ENCODE data around the gene MAPK11.

Gene MAPK11

DNA sequence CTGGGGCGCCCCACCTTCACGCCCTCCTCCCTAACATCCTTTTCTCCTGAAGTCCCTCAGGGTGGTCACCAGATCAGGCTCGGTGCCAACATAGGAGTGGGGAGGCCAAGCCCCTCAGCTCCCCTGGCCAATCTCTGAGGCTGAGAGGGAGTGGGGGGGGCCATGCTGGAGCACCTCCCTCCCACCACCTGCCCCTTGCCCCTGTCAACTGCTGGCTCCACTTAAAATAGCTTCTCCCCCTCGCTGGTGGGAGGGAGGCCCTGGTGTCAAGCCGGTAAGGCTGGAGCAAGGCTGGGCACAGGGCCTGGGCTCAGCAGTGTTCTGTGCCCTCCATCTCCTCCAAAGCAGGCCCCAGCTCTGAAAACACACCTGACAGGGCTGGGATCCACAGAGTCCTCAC lies 32.4 kb upstream of the MAPK11 start:
- no peak for DNase-seq
- no peak for TF ChIP-seq CTCF (IDR thresholded peaks at IDR 0.05; ENCODE audit: low read depth, low read length)
- Histone ChIP-seq H3K9me3 (no peaks in the 10 kb centered on the region), H3K4me1 (peaks cover 43% of the 10 kb centered on the region), H3K36me3 (peaks cover 9% of the 10 kb centered on the region), H3K4me3 (ENCODE audit: low read depth, low read length) (no peak overlapping the region), H3K27me3 (no peaks in the 10 kb centered on the region)

DNA sequence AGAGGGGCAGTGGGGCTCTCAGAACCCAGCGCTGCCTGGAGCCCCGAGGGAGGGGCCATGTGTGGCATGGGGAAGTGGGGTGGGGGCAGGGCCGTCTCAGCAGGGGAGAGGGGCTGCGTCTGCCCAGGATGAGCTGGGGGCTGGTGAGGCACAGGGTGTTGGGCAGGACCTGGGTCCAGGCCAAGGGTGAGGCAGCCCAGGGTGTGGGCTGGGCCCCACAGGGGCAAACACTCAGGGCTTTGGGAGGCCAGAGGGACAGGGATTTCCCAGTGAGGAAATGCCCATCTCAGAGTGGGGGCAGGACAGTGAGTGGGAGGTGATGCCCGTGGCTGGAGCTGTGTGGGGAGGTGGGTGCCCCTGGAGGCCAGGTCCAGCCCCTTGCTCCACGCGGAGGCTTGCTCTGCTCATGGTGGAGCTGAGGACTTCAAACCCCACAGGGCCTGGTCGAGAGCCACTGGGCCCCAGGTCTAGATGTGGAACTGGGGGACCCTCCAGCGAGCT lies 31.9 kb upstream of the MAPK11 start:
- Histone ChIP-seq H3K9me3 (no peaks in the 10 kb centered on the region), H3K27me3 (no peaks in the 10 kb centered on the region), H3K4me3 (ENCODE audit: low read depth, low read length) (no peak overlapping the region), H3K4me1 (peaks cover 48% of the 10 kb centered on the region), H3K36me3 (peaks cover 9% of the 10 kb centered on the region)
- DNase-seq = no peak
- no peak for TF ChIP-seq CTCF (IDR thresholded peaks at IDR 0.05; ENCODE audit: low read depth, low read length)

- peaks cover 52% of the 10 kb centered on the region for H3K4me1 ChIP-seq
- TF ChIP-seq CTCF (IDR thresholded peaks at IDR 0.05; ENCODE audit: low read depth, low read length) = no peak
- H3K4me3 ChIP-seq (ENCODE audit: low read depth, low read length) = peak overlapping the region; percentile 14; the same call in 1 of the 2 replicates
- H3K9me3 ChIP-seq = no peaks in the 10 kb centered on the region
- peaks cover 9% of the 10 kb centered on the region; the same call in 1 of the 2 replicates for H3K36me3 ChIP-seq
- no peaks in the 10 kb centered on the region for H3K27me3 ChIP-seq
- peak; percentile 64 for DNase-seq
These were observed 31.4 kb upstream of the MAPK11 start for GRCh38 chr22:50301581-50301991.

- Histone ChIP-seq H3K4me1 (peaks cover 52% of the 10 kb centered on the region), H3K27me3 (no peaks in the 10 kb centered on the region), H3K36me3 (peaks cover 9% of the 10 kb centered on the region; the same call in 1 of the 2 replicates), H3K9me3 (no peaks in the 10 kb centered on the region), H3K4me3 (ENCODE audit: low read depth, low read length) (no peak overlapping the region)
- no peak for DNase-seq
- no peak for TF ChIP-seq CTCF (IDR thresholded peaks at IDR 0.05; ENCODE audit: low read depth, low read length)
These were observed 30.6 kb upstream of the MAPK11 start for GRCh38 chr22:50300620-50301257.

DNA sequence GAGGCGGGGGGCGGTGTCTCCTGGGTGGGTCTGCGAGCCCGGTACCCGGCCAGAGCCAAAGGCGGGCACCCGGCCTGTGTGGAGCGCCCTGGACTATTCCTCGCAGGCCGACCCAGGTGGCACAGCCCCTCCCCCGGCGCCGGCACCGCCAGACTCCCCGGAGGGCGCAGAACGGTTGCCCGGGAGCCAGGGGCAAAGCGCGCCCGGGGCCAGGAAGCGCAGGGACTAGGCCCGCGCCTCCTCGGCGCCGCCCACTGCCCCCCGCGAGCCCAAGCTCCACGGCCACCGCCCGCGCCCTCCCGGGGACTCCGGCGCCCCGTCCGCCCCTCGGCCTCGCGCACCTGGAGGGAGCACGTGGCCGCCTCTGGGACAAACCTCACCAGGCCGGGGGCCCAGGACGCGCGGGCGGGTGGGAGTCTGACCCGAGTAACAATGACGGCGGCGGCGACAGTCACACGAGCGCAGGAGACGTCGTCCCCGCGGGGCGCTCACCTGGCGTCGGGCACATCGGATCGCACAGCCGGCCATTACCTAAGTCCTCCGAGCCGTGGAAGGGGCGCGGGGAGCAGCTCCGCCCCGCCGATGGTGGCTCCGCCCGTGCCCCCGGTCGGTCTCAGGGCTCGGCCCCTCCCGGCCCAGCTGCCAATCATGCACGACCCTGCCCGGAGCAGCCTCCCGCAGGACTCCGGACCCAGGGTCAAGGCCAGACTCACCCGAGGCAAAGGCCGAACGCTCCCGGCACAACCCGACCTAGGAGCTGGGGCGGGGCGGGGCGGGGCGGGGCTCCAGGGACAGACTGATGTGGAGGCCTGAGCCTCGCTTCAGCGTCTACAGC lies 29.8 kb upstream of the MAPK11 start:
- Histone ChIP-seq H3K9me3 (no peaks in the 10 kb centered on the region), H3K36me3 (peaks cover 9% of the 10 kb centered on the region; the same call in 1 of the 2 replicates), H3K4me1 (peaks cover 49% of the 10 kb centered on the region), H3K27me3 (no peaks in the 10 kb centered on the region), H3K4me3 (ENCODE audit: low read depth, low read length) (peak overlapping the region; percentile 16)
- no peak for TF ChIP-seq CTCF (IDR thresholded peaks at IDR 0.05; ENCODE audit: low read depth, low read length)
- no peak for DNase-seq
